ENCODE data around the gene FILIP1L.

Gene FILIP1L

GRCh38 chr3:100125161-100125938 is 11.0 kb upstream of the FILIP1L start:
- no peak for DNase-seq (ENCODE audit: low spot score)

- DNase-seq (ENCODE audit: low spot score) = no peak
Measured at GRCh38 chr3:100124201-100124761, 10.0 kb upstream of the FILIP1L start.

GRCh38 chr3:100123112-100123511 is 8.8 kb upstream of the FILIP1L start:
- DNase-seq (ENCODE audit: low spot score) = no peak

- DNase-seq (ENCODE audit: low spot score) = no peak
Measured at GRCh38 chr3:100122321-100122720, 8.0 kb upstream of the FILIP1L start.

- no peak for DNase-seq (ENCODE audit: low spot score)
Measured at GRCh38 chr3:100120693-100121092, 6.4 kb upstream of the FILIP1L start.

GRCh38 chr3:100120012-100120411 is 5.7 kb upstream of the FILIP1L start:
- DNase-seq (ENCODE audit: low spot score) = no peak

GRCh38 chr3:100117093-100117492 is 2.8 kb upstream of the FILIP1L start:
- no peak for DNase-seq (ENCODE audit: low spot score)

- DNase-seq (ENCODE audit: low spot score) = no peak
Measured at GRCh38 chr3:100113723-100114412, 433 bp downstream of the FILIP1L start.

- no peak for DNase-seq (ENCODE audit: low spot score)
Measured at GRCh38 chr3:100111728-100112127, 2.6 kb downstream of the FILIP1L start.

- DNase-seq (ENCODE audit: low spot score) = no peak
Measured at GRCh38 chr3:100110162-100110561, 4.1 kb downstream of the FILIP1L start.

- DNase-seq (ENCODE audit: low spot score) = no peak
Measured at GRCh38 chr3:100108464-100109079, 5.7 kb downstream of the FILIP1L start.

GRCh38 chr3:100107221-100107814 is 7.0 kb downstream of the FILIP1L start:
- no peak for DNase-seq (ENCODE audit: low spot score)

GRCh38 chr3:100106531-100107141 is 7.7 kb downstream of the FILIP1L start:
- no peak for DNase-seq (ENCODE audit: low spot score)

- DNase-seq (ENCODE audit: low spot score) = no peak
Measured at GRCh38 chr3:100106094-100106493, 8.2 kb downstream of the FILIP1L start.

- no peak for DNase-seq (ENCODE audit: low spot score)
Measured at GRCh38 chr3:100105501-100105900, 8.8 kb downstream of the FILIP1L start.

- DNase-seq (ENCODE audit: low spot score) = no peak
Measured at GRCh38 chr3:100104817-100105413, 9.4 kb downstream of the FILIP1L start.

GRCh38 chr3:100104442-100104798 is 9.9 kb downstream of the FILIP1L start:
- no peak for DNase-seq (ENCODE audit: low spot score)

GRCh38 chr3:100103558-100104441 is 10.5 kb downstream of the FILIP1L start:
- DNase-seq (ENCODE audit: low spot score) = peak; percentile 67

GRCh38 chr3:100102757-100103156 is 11.5 kb downstream of the FILIP1L start:
- no peak for DNase-seq (ENCODE audit: low spot score)

- no peak for DNase-seq (ENCODE audit: low spot score)
Measured at GRCh38 chr3:100100425-100100824, 13.9 kb downstream of the FILIP1L start.

- no peak for DNase-seq (ENCODE audit: low spot score)
Measured at GRCh38 chr3:100099621-100100020, 14.7 kb downstream of the FILIP1L start.
